H1 (cell line): Measurements from ENCODE around the gene ENPP7. TPM values are rescaled to one million over a fixed set of nuclear protein-coding genes. Genes with fewer than 3 reads are reported as not detected.

Experiments used
- CHD7 ChIP-seq: fragments of 300-600 bp; sonication (generic); IDR thresholded peaks from 2 replicates; pipeline ENCODE4 v1.7.1; 2012; ENCODE audit warnings: low read length, moderate library complexity, mild to moderate bottlenecking, inconsistent platforms; ENCODE audit not compliant: insufficient replicate concordance
- CREB1 ChIP-seq: IDR thresholded peaks from 2 replicates; pipeline ENCODE4 v1.6.1; 2012; ENCODE audit warnings: inconsistent platforms
- CTBP2 ChIP-seq: IDR thresholded peaks from 2 replicates; pipeline ENCODE4 v1.7.0; 2011; ENCODE audit warnings: borderline replicate concordance, mild to moderate bottlenecking, moderate library complexity, mixed read lengths, low read length; ENCODE audit not compliant: insufficient read depth, insufficient read length
- EP300 ChIP-seq, 2 experiments: IDR thresholded peaks; 1 replicate in 1 of 2; 2 replicates in 1 of 2; pipeline ENCODE4 v1.6.1; 2011 to 2012; ENCODE audit warnings: low read depth in 2 of 2, low read length in 2 of 2, mild to moderate bottlenecking in 2 of 2, borderline replicate concordance in 1 of 2, inconsistent platforms in 1 of 2, moderate library complexity in 1 of 2
- GABPA ChIP-seq: IDR thresholded peaks from 2 replicates; pipeline ENCODE4 v1.6.1; 2011; ENCODE audit warnings: mild to moderate bottlenecking, low read length, moderate library complexity, borderline replicate concordance; ENCODE audit not compliant: insufficient read depth
- POU5F1 ChIP-seq: IDR thresholded peaks from 2 replicates; pipeline ENCODE4 v1.6.1; 2011; ENCODE audit warnings: low read depth, mild to moderate bottlenecking, low read length, moderate library complexity
- TEAD4 ChIP-seq: IDR thresholded peaks from 2 replicates; pipeline ENCODE4 v1.6.1; 2012; ENCODE audit warnings: low read depth, low read length, inconsistent platforms, mixed read lengths
- polyA plus RNA-seq, 7 experiments: library from polyadenylated mRNA; depleted of rRNA in 3 of 7; stranded (reverse) in 5 of 7; unstranded in 2 of 7; fragments of >200 nt in 5 of 7; fragments of 200-250 nt in 2 of 7; gene quantifications; 1 replicate in 5 of 7; 2 replicates in 1 of 7; 4 replicates in 1 of 7; pipeline versions ENCODE4 v1.2.1 to v1.2.3, GENCODE V29; 2011 to 2013; ENCODE audit warnings: missing spikeins in 2 of 7, mixed read lengths in 2 of 7
- total RNA-seq: library from RNA; stranded (reverse); fragmentation: NEBNext Ultra II Directional; extraction: Animal tissue kit (Norgen Biotek cat#: 25700); gene quantifications from 2 replicates; pipeline ENCODE4 v1.2.1, GENCODE V29; 2021

Gene ENPP7
- total and polyA plus RNA-seq, 2 of the 8 experiments (the other 6 are each of a cell fraction or from before 2014, with no cell fraction given): not detected

GRCh38 chr17:79779661-79780365 is 49.1 kb downstream of the ENPP7 start (continued):
- no peak for TF ChIP-seq POU5F1
- TF ChIP-seq TEAD4: no peak
- no peak for TF ChIP-seq CHD7
- no peak for TF ChIP-seq GABPA
- no peak for TF ChIP-seq CREB1
- TF ChIP-seq EP300 (IDR thresholded peaks at IDR 0.05; ENCODE audit: borderline replicate concordance in 1 of 2, low read depth in 2 of 2, low read length in 2 of 2): no peak
- no peak for TF ChIP-seq CTBP2
- TF ChIP-seq, all 59 proteins: peak for 0
